ENCODE measurements around the gene KLHDC8B.

- no peak for TF ChIP-seq POLR2AphosphoS5 (IDR thresholded peaks at IDR 0.05; ENCODE audit: low read depth, low read length)
- TF ChIP-seq POLR2A (IDR thresholded peaks at IDR 0.05; ENCODE audit: low read depth, low read length) = no peak
- no peak for TF ChIP-seq TAF1 (IDR thresholded peaks at IDR 0.05; ENCODE audit: low read depth, low read length)
- TF ChIP-seq POU2F2 (IDR thresholded peaks at IDR 0.05; ENCODE audit: low read depth, low read length) = no peak
- no peak for TF ChIP-seq SPI1 (IDR thresholded peaks at IDR 0.05; ENCODE audit: low read depth, low read length)
- no peak for TF ChIP-seq PAX5 (IDR thresholded peaks at IDR 0.05; ENCODE audit: insufficient read depth, low read length, severe bottlenecking)
Observed at GRCh38 chr3:49124203-49124602, 47.2 kb upstream of the KLHDC8B start.
